Non-pigmented ciliary epithelial cell (primary cell): ENCODE results near the gene DLGAP3.

Experiments used
- DNase-seq: peaks from one replicate; pipeline ENCODE4 v3.0.0-alpha.2; 2010; ENCODE audit warnings: low read depth

The DLGAP3 gene

DNA sequence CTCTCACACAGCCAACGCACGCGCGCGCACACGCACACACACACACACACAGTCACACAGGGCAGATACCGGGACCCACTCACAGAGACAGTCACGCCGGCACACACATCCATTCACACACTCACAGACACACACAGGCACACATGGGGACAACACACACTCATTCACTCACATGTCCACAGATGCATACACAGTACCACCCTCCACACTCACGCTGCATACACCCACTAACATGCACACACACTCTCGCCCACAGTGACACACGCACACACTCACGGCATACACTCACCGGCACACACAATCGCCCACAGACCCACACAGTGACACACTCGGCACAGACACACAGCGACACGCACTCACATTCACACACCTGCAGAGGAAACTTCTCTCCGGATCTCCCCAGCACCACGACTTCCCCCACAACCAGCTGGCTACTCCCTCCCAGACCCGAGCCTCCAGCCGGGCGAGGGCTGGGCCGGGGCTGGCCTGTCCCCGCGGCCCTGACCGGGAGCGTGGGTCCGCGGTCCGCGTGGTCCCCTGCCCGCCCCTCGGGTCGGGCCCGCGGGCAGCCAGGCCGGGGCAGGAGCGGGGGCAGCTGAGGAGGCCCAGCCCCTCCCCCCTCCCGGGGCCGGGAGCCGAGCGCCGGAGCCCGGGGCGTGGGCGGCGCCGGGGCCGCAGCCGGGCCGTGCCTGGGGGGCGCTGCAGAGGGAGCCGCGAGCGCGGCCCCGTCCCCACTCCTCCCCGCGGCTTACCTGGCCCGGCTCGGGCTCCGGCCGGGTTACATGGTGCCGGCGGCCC is 552 bp downstream of the DLGAP3 start:
- DNase-seq, result no peak

DNA sequence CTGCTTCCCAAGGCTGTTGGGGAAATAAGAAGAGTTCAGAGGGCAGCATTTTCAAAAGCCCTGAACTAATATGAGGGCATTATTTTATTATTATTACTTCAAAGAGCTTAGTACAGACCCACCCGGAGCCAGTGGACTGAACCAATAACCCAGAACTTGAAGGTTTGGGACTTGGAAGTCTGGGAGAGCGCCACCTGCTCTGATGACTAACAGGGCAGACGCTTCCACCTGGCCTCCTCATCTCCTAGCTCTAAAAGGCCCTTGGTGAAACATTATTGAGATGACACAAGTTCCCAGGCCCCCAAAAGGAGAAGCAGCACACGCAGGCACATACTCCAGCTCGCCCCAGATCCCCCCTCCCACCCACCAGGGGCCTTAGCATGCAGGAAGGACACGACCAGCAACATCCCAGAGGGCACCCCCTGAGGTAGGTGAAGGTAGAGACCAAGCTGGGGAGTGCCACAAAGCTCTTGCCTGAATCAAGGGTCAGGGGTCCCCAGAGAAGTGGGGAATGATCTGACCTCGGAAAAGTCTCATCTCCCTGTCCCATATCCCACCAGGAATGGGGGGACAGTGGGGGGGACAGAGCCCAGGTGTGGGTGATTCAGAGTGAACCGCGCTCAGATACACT is 1.3 kb downstream of the DLGAP3 start:
- DNase-seq, result no peak

DNA sequence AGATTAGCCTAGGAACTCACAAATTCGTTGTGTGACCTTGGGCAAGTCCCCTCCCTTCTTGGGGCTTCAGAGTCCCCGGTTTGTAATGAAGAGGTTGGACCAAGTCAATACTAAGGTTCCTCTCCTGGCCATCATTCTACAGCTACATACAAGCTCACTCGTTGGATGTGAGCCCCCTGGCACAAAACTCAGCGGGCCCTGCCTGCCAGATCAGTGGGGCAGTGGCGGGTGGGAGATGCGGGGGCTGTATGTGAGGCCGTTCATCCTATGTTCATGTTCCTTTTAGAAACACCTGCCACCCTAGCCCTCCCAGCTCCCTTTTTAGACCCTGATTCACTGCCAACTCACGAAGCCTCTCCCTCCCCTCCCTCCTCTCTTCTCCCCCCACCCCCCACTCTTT is 2.1 kb downstream of the DLGAP3 start:
- no peak for DNase-seq

DNA sequence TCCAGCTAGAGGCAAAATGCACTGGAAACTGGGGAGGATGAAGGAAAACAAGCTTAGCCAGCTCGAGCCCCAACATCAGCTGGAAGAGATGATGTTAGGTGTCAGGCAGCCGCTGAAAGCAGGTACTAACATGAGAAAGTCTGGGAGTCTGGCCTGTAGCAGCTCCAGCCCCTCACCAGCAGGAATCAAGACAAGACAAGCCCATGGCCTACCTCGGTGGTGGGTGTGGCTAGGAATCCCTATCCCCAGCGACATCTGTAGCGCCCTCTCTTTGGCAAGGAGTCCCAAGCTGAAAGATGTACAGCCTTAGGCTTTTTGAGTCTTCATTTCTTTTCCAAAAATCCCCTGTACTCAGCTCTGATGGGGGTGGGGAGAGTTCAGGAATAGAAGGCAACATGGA is 2.6 kb downstream of the DLGAP3 start:
- no peak for DNase-seq

DNA sequence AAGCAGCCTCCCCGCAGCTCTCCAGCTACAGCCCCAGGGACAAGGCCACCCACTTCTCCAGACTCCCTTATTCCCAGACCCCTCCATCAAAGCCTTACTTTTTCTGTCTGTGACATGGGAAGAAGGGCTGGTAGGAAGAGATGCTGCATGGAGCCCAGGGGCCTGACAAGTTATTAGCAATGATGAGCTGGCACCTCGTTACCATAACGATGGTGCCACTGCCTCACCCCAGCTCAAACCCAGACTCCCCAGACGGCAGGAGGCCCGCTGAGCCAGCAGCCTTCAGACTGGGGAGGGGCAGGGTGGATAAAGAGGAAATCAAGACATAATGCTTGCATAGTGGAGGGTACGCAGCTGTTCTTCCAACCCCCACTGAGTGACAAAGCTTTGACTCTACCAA is 3.3 kb downstream of the DLGAP3 start:
- DNase-seq, result no peak

DNA sequence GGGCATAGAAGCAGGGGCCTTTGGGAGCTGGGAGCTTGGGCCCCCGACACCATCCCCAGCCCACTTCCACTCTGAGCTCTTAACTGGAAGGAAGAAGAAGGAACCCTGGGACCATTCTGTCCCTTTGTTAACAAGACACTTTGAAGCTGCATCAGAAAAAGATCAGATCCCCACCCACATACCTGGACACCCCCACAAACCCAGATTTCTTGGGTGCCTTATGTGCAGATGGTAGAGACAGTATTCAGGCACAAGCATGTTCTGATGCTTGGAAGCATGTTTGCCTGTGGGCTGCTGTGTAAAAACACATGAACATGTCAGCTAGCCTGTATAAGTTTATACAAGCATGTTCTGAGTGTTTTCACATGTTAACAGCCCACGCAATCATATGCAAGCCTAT is 3.7 kb downstream of the DLGAP3 start:
- DNase-seq, result no peak

DNA sequence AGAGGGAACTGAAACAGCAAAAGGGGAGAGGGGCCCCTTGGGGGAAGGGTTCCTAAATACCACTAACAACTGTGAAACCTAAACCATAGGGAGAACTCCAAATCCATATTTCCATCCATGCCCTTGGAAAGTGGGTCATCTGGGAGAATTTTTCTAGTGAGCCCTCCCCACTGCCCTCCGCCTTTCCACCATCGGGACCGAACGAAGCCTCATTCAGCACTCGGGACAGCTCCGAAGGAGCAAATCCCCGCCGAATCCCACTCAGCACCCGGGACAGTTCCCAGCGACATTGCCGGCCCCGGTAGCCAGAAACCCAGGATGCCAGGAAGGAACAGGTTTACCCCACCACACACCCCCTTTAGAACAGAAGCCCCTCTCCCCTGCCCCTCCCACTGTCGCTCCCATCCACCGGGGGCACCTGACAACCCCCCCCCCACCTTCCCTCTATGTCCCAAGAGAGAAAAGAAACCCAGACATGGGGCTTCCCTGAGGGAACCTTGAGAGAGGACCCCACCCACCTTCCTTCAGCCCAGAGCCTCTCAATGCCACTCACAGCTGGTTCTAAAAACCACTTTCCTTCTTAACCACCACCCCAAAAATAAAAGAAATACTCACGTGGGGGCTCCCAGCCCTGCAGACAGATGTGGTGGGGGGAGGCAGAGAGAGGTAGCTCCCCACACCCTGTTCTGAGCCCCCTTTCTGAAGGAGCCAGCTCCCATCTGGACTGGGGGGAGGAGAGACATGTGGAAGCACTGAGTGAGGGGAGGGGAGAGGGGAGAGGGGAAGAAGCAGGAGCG is 4.5 kb downstream of the DLGAP3 start:
- DNase-seq, result peak; percentile 6

DNA sequence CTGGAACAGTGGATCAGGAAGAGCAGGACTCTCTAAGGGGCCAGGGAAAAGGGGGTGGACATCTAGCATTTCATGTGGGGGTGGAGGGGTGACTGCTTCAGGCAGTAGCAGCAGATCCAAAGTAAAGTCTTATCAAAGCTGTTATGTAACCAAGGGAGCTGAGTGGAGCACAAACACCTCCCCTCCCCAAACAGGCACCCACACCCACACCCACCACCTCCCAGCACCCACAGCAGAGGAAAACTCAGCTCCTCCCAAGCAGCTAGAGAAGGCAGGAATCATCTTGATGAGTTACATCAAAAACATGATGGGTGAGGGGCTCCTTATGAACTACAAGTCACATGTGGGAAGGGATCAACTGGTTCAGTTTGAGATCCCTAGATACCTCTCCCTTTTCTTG is 6.0 kb downstream of the DLGAP3 start:
- DNase-seq, result no peak

DNA sequence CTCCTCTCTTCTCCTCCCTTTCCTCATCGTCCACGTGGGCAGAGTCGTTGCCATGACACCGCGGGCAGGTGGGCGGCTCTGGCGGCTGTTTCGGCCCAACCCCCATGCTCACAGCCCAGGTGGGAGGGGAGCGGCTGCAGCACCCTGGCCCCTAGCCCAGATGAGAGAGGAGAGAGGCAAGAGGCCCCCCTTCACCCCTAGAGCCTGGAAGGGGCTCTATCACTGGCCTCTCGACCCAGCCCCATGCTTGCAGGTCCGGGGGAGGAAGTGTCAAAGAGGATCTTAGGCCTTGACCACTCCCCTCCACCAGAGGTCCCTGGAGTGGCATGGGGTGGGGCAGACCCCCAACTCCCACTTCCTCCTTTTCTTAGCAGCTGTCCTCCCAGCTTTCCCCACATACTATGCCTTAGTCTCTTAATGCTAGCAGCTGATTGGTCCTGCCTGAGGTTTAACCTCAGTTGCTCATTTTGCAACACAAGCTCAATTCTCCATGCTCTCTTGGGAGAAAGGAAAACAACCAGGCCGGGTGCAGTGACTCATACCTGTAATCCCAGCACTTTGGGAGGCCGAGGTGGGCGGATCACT is 10.4 kb downstream of the DLGAP3 start:
- DNase-seq, result no peak

DNA sequence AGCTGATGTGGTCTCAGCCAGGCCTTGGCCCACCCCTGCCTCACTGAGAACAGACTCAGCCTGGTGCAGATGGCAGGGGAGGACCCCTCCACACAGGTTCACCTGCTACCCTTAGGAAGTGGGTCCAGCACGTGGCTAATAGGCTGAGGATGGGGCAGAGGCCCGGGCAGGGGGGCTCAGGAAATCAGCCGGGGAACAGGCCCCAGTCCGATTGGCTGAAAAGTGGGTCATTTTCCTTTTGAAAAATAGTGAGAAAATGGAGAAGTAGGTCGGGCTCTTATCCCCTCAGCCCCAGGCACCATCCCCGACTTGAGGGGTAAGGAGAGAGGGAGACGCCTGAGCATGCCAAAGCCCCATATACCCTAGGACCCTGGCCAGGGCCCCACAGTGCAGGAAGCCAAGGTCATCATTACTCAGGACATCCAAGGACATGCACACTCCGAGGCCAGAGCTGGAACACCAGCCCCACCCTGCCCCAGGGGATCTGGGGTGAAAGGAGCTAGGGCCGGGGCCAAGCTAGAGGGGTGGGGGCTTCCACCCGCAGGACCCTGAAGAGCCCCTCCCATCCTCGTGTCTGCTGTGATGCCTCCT is 11.0 kb downstream of the DLGAP3 start:
- DNase-seq, result no peak

DNA sequence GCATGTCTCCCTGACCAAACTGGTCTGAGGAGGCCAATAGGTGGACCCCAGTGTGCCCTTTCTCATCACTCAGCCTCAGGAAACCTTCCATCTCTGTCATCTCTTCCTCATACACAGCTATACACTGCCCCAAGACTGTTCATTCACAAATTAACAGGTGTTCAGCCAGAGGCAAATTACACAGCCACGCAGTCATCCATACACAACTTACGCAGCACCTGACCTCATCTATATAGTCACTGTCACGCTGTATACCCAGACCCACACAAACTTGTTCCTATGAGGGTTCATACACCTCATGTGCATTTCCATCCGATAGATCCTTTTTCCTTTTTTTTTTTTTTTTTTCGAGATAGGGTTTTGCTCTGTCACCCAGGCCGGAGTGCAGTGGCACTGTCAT is 12.4 kb downstream of the DLGAP3 start:
- no peak for DNase-seq

DNA sequence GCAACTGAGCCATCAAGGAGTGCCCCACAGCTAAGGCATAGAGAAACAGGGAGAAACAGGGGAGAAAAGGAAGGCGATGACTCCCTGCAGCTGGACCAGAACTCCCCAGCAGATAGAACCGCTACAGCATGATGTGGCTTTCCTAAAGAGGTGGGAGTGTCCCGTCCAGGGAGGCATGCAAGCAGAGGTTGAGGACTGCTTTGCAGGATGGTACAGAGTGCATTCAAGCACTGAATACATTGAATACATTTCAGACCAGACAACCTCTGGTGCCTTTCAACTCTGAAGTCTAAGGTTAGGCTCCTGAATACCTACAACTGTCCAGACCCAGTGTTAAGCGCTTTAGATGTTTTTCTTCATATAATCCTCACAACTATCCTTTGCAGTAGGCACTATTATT is 13.3 kb downstream of the DLGAP3 start:
- DNase-seq, result no peak

DNA sequence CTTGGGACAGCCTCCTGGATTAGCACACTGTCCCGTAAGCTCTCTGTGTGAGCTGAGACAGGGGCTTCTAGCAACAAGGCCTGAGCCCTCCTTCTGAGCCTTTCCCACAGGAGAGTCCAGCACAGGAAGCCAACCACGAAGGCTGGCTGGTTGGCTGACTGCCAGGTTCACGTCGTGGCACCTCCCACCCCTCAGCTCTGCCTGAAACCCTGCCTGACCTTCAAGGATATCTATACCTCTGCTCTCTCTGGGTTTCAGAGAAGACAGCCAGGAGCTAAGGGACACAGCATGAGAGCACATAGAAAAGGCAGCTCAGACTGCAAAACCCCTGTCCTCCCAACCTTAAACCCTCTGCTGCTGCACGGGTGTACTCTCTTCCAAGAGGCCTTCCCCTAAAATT is 13.9 kb downstream of the DLGAP3 start:
- DNase-seq, result no peak

DNA sequence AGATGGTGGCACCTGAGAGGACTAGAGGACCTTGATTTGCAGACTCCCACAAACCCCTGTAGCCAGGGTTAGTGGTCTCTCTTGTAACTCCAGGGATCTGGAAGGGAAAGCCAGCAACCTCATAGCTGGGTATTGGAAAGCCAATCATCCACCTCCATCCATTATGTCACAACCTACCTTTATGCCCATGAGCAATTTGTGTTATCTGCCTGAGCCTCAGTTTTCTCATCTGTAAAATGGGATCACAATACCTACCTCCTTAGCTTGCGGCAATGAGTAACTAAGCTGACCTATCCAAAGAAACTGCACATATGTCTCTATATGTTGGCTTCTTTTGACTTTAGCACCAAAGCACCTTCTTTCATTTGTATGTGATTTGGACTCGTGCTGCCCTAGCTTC is 14.5 kb downstream of the DLGAP3 start:
- no peak for DNase-seq

DNA sequence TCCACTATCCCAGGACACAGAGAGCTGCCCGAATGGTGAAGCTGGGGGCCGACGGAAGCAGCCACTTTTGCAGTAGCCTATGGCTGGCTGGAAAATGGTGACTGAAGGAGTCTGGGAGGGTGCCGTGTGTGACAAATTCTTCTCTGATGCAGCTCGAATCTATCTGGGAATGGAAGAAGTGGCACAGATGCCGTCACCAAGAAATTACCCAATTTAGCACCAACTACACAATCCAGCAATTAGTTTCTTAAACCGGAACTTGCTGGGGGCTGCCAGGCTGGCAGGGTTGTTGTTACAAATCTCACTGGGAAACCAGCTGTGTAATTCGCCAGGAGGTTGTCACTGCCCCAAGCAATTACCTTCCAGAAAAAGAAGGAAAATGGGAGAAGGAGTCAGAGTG is 18.0 kb downstream of the DLGAP3 start:
- DNase-seq, result no peak

DNA sequence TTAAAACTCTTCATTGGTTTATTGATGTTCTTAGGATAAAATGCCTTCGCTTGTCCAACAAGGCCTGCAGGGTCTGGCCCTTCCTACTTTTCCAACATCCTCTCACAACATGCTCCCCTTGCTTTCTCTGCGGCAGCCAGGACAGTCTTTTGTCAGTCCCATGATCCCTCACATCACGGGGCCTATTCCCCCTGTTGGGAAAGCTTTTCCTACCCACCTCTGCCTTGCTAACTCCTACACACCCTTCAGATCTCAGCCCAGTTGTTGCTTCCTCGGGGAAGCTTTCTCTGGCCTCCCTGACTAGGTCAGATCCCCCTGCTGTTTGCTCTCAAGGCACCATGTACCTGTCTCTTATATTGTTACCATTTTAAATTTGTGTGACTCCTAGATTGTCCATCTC is 19.0 kb downstream of the DLGAP3 start:
- DNase-seq, result no peak

DNA sequence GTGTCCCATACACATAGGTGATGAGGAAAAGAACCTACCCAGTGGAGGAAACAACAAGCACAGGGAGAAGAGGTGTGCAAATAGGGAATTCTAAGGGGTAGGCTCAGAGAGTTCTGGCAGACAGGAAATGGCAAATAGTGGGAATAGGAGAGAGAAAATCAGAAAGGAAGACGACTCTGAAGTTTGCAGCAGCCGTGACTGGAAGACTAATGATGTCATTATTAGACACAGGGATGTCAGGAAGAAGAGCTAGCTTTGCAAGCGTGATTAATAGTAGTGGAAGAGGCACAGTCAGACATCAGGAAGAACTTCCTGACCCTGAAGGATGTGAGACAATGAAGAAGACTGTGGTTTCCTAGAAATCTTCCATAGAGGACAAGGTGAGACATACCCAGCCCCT is 21.1 kb downstream of the DLGAP3 start:
- DNase-seq, result no peak

DNA sequence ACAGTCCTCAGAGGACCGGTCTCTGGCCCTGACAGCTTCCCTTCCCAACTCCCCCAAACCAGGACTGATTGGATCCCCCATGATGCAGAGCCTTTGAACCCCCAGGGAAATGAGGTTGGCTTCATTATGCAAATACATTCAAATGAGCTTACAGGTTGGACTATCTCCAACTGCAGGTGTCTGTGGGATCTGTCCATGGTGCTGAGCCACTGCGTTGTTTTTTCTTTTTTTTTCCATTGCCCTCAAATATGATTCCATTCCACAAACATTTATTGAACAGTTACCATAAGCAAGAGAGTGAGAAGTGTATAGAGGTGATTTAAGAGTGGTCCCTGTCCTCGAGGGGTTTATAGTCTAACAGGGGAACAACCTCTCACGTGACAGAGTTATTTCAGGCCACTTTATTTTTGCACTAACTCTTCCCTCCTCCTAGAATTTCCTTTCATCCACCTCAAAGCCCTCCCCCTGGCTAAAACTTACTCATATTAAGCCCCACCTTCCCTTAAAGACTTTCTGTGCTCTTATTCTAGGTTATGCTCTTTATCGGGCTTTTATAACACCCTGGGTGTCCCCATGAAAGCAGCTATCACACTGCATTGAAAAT is 21.9 kb downstream of the DLGAP3 start:
- no peak for DNase-seq

DNA sequence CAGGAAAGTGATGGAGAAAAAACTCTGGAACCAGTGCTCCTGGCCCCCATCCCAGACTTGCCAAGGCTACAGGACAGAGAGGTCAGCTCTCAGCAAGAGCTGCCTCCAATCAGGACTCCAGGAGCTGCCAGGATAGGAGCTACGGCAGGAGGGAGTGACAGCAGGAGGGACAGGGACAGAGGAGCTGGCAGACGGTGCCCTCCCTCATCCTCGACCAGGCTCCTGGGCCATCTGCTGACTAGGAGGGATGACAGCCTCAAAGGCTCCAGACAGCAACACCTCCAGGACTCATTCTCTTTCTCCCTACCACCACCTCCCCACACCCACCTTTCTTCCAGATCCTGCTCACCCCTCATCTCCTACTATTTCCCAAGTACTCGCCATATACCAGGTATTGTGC is 22.7 kb downstream of the DLGAP3 start:
- DNase-seq, result no peak

DNA sequence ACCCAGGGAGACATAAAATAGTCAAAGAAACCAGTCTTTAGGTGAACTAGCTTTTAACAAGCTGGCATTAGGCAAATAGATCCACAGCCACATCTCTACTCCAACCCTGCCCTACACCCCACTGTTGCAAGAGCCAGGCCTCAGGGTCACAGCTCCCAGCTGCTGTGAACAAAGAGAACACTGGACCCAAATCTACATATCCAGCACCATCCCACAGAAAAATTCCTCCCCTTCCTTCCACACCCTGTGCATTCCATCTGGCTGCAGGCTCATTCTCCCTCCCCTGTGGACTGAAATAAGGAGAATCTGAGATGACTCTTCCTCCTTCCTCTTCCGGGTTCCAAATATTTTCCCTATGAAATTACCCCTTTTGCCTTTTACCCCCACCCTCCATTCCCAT is 23.2 kb downstream of the DLGAP3 start:
- no peak for DNase-seq

DNA sequence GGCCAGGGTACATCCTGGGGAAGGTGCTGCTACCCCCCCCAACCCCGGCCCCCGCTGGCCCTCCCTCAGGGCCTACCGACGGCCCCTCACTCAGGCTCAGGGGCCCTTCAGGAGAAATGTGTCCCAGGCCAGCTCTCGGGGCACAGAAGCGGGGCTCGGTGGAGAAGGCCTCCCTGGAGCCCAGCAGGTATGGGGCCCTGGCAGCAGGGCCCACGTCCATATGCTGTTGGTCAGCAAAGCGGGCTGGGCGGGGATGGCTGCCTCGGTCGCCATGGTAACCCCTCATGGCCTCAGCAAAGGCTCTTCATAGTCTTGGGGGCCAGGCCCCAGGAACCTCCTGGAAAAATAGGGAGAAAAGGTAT is 24.4 kb downstream of the DLGAP3 start:
- DNase-seq, result no peak
